Measurements from ENCODE around the gene KANSL1. TPM values are rescaled to one million over a fixed set of nuclear protein-coding genes. Genes with fewer than 3 reads are reported as not detected.

KANSL1 gene
- polyA plus RNA-seq, 3 donors: 3.1 to 31.9 (median 4.6) TPM

GRCh38 chr17:46013502-46014165, 179.6 kb downstream of the KANSL1 start:
- no peak overlapping the region for H3K9ac ChIP-seq (ENCODE audit: insufficient read depth, low read length, poor library complexity, severe bottlenecking)
- H4K20me1 ChIP-seq (ENCODE audit: insufficient read depth, low read length): no peaks in the 10 kb centered on the region
- Mint-ChIP-seq H3K4me3 (no peak overlapping the region), H3K9me3 (no peaks in the 10 kb centered on the region), H3K27ac (no peak overlapping the region), H3K36me3 (no peaks in the 10 kb centered on the region), H3K4me1 (no peaks in the 10 kb centered on the region), H3K27me3 (ENCODE audit: low read depth in 3 of 3) (peaks cover 3 to 12% (median 10%) of the 10 kb centered on the region in 3 donors)
- no peaks in the 10 kb centered on the region for H3K4me1 ChIP-seq (ENCODE audit: control insufficient read depth in 1 of 2, insufficient read depth in 2 of 2, low read length in 2 of 2)
- DNase-seq: no peak
- H3K4me3 ChIP-seq (replicated peaks in 1 of 3; ENCODE audit: low read depth in 2 of 3, low read length in 3 of 3): no peak overlapping the region
- intact Hi-C loops (cut with micrococcal nuclease): no loop called here
- TF ChIP-seq CTCF (IDR thresholded peaks at IDR 0.05): no peak
- no peak overlapping the region for H2AFZ ChIP-seq (ENCODE audit: insufficient read depth, low read depth, low read length, poor library complexity, severe bottlenecking)
- no peaks in the 10 kb centered on the region for H3K9me3 ChIP-seq (replicated peaks in 1 of 2; ENCODE audit: control insufficient read depth in 1 of 2, insufficient read depth in 1 of 2, low read length in 2 of 2)
- WGBS (ENCODE audit: insufficient coverage): 90% methylated on average over 9 of the region's 9 CpGs
- H3K27me3 ChIP-seq (ENCODE audit: control insufficient read depth in 2 of 2, insufficient read depth in 2 of 2, low read length in 2 of 2): no peaks in the 10 kb centered on the region
- H3K27ac ChIP-seq (ENCODE audit: low read depth in 1 of 2, low read length in 2 of 2): no peak overlapping the region
- H3K79me2 ChIP-seq (ENCODE audit: insufficient read depth, low read length): no peaks in the 10 kb centered on the region
- H3K4me2 ChIP-seq (replicated peaks; ENCODE audit: extremely low read depth, low read length, poor library complexity, severe bottlenecking): no peak overlapping the region
- H3K36me3 ChIP-seq (replicated peaks in 1 of 2; ENCODE audit: control insufficient read depth in 1 of 2, insufficient read depth in 2 of 2, low read length in 2 of 2): no peaks in the 10 kb centered on the region

- H3K9me3 ChIP-seq (replicated peaks in 1 of 2; ENCODE audit: control insufficient read depth in 1 of 2, insufficient read depth in 1 of 2, low read length in 2 of 2): no peaks in the 10 kb centered on the region
- no peak for DNase-seq
- no peaks in the 10 kb centered on the region for H3K79me2 ChIP-seq (ENCODE audit: insufficient read depth, low read length)
- no peaks in the 10 kb centered on the region for H3K9me3 Mint-ChIP-seq
- H3K27ac Mint-ChIP-seq: no peak overlapping the region
- no peaks in the 10 kb centered on the region for H4K20me1 ChIP-seq (ENCODE audit: insufficient read depth, low read length)
- TF ChIP-seq CTCF (IDR thresholded peaks at IDR 0.05): no peak
- H3K36me3 ChIP-seq (replicated peaks in 1 of 2; ENCODE audit: control insufficient read depth in 1 of 2, insufficient read depth in 2 of 2, low read length in 2 of 2): no peaks in the 10 kb centered on the region
- H3K27me3 Mint-ChIP-seq (ENCODE audit: low read depth in 3 of 3): peaks cover 3 to 13% (median 10%) of the 10 kb centered on the region in 3 donors
- H3K4me1 ChIP-seq (ENCODE audit: control insufficient read depth in 1 of 2, insufficient read depth in 2 of 2, low read length in 2 of 2): no peaks in the 10 kb centered on the region
- no peak overlapping the region for H3K9ac ChIP-seq (ENCODE audit: insufficient read depth, low read length, poor library complexity, severe bottlenecking)
- no peak overlapping the region for H2AFZ ChIP-seq (ENCODE audit: insufficient read depth, low read depth, low read length, poor library complexity, severe bottlenecking)
- no peak overlapping the region for H3K27ac ChIP-seq (ENCODE audit: low read depth in 1 of 2, low read length in 2 of 2)
- no peak overlapping the region for H3K4me3 Mint-ChIP-seq
- no peaks in the 10 kb centered on the region for H3K4me1 Mint-ChIP-seq
- intact Hi-C loops (cut with micrococcal nuclease): no loop called here
- H3K4me3 ChIP-seq (replicated peaks in 1 of 3; ENCODE audit: low read depth in 2 of 3, low read length in 3 of 3): no peak overlapping the region
- H3K36me3 Mint-ChIP-seq: no peaks in the 10 kb centered on the region
- H3K4me2 ChIP-seq (replicated peaks; ENCODE audit: extremely low read depth, low read length, poor library complexity, severe bottlenecking): no peak overlapping the region
- no peaks in the 10 kb centered on the region for H3K27me3 ChIP-seq (ENCODE audit: control insufficient read depth in 2 of 2, insufficient read depth in 2 of 2, low read length in 2 of 2)
- 100% methylated on average over 5 of the region's 7 CpGs for WGBS (ENCODE audit: insufficient coverage)
These were observed 180.1 kb downstream of the KANSL1 start for GRCh38 chr17:46013127-46013501.

Measured in CD14-positive monocyte (primary cell).